Liver (tissue), 9 donors: ENCODE results near the gene ADGRD1. TPM values are rescaled to one million over a fixed set of nuclear protein-coding genes. Genes with fewer than 3 reads are reported as not detected.

Experiments used
- DNase-seq: peaks from one replicate; pipeline ENCODE4 v3.0.0-alpha.2; 2017; ENCODE audit warnings: low spot score
- H3K27ac ChIP-seq, 2 donors: one replicate each; pipeline ENCODE4 v1.7.0; 2013; ENCODE audit warnings: inconsistent platforms in 2 of 2, low read length in 2 of 2, control low read depth in 1 of 2, low read depth in 1 of 2, mild to moderate bottlenecking in 1 of 2
- H3K27me3 ChIP-seq, 4 donors: one replicate each; pipeline versions ENCODE4 v1.6.1 to v1.7.0; 2013; ENCODE audit warnings: low read length in 3 of 4, inconsistent platforms in 1 of 4, mild to moderate bottlenecking in 1 of 4, moderate library complexity in 1 of 4; ENCODE audit not compliant: control insufficient read depth in 4 of 4, insufficient read depth in 4 of 4
- H3K36me3 ChIP-seq, 4 donors: one replicate each; pipeline versions ENCODE4 v1.6.1 to v1.7.0; 2013; ENCODE audit warnings: low read length in 3 of 4, mild to moderate bottlenecking in 3 of 4, low read depth in 1 of 4, moderate library complexity in 1 of 4; ENCODE audit not compliant: control insufficient read depth in 4 of 4, insufficient read depth in 3 of 4
- H3K4me1 ChIP-seq, 4 donors: one replicate each; pipeline versions ENCODE4 v1.6.1 to v1.7.0; 2013; ENCODE audit warnings: low read length in 3 of 4, mild to moderate bottlenecking in 3 of 4, moderate library complexity in 1 of 4; ENCODE audit not compliant: control insufficient read depth in 4 of 4, insufficient read depth in 4 of 4
- H3K4me3 ChIP-seq, 3 donors: one replicate each; pipeline versions ENCODE4 v1.6.1 to v1.7.0; 2013; ENCODE audit warnings: low read length in 3 of 3, control low read depth in 1 of 3, low read depth in 1 of 3, mild to moderate bottlenecking in 1 of 3
- H3K9ac ChIP-seq, 2 donors: one replicate each; pipeline ENCODE4 v1.7.0; 2013; ENCODE audit warnings: low read length in 2 of 2, mild to moderate bottlenecking in 2 of 2, moderate library complexity in 2 of 2, control low read depth in 1 of 2, low read depth in 1 of 2
- H3K9me3 ChIP-seq, 4 donors: one replicate each; pipeline versions ENCODE4 v1.6.1 to v1.7.0; 2013; ENCODE audit warnings: low read length in 3 of 4; ENCODE audit not compliant: control insufficient read depth in 4 of 4
- EGR1 ChIP-seq, 2 donors: IDR thresholded peaks; 2 replicates each; pipeline ENCODE4 v1.6.1; 2016 to 2018; ENCODE audit warnings: antibody characterized with exemption in 2 of 2, low read depth in 2 of 2
- FOXA1 ChIP-seq: IDR thresholded peaks from 2 replicates; pipeline ENCODE4 v1.6.1; 2016; ENCODE audit warnings: antibody characterized with exemption
- FOXA2 ChIP-seq: IDR thresholded peaks from 2 replicates; pipeline ENCODE4 v1.6.1; 2016; ENCODE audit warnings: antibody characterized with exemption
- GABPA ChIP-seq, 2 donors: IDR thresholded peaks in 1 of 2; conservative IDR thresholded peaks in 1 of 2; 2 replicates each; pipeline ENCODE4 v1.6.1; 2016; ENCODE audit warnings: antibody characterized with exemption in 2 of 2, mild to moderate bottlenecking in 1 of 2, moderate library complexity in 1 of 2
- HNF4A ChIP-seq, 2 donors: conservative IDR thresholded peaks; 2 replicates each; pipeline ENCODE4 v1.6.1; 2016; ENCODE audit warnings: antibody characterized with exemption in 2 of 2, mild to moderate bottlenecking in 2 of 2
- HNF4G ChIP-seq: IDR thresholded peaks from 2 replicates; pipeline ENCODE4 v1.6.1; 2016; ENCODE audit warnings: antibody characterized with exemption
- JUND ChIP-seq, 2 donors: IDR thresholded peaks; 2 replicates each; pipeline ENCODE4 v1.6.1; 2016; ENCODE audit warnings: antibody characterized with exemption in 2 of 2
- NR2F2 ChIP-seq: IDR thresholded peaks from 2 replicates; pipeline ENCODE4 v1.6.1; 2016; ENCODE audit warnings: antibody characterized with exemption
- RAD21 ChIP-seq, 2 donors: IDR thresholded peaks; 2 replicates each; pipeline ENCODE4 v1.6.1; 2016; ENCODE audit warnings: antibody characterized with exemption in 2 of 2, mild to moderate bottlenecking in 2 of 2
- RXRA ChIP-seq, 2 donors: IDR thresholded peaks; 2 replicates each; pipeline ENCODE4 v1.6.1; 2017 to 2018; ENCODE audit warnings: antibody characterized with exemption in 2 of 2, mild to moderate bottlenecking in 1 of 2
- SP1 ChIP-seq: IDR thresholded peaks from 2 replicates; pipeline ENCODE4 v1.6.1; 2018; ENCODE audit warnings: antibody characterized with exemption, mild to moderate bottlenecking
- TAF1 ChIP-seq: conservative IDR thresholded peaks from 2 replicates; pipeline ENCODE4 v1.6.1; 2016; ENCODE audit warnings: antibody characterized with exemption, mild to moderate bottlenecking
- YY1 ChIP-seq: IDR thresholded peaks from 2 replicates; pipeline ENCODE4 v1.6.1; 2016; ENCODE audit warnings: antibody characterized with exemption, mild to moderate bottlenecking
- WGBS: extraction: QIAGEN DNeasy Blood & Tissue Kit; methylation state at CpG from one replicate; pipeline ENCODE4 v1.1.7; 2013; 5-methylcytosine and 5-hydroxymethylcytosine counted together
- polyA plus RNA-seq, 2 donors: library from polyadenylated mRNA; stranded (reverse) in 1 of 2; unstranded in 1 of 2; fragments of 200-250 nt in 1 of 2; fragments of >200 nt in 1 of 2; fragmentation: Nextera tagmentation in 1 of 2; extraction: Ambion mirVana in 1 of 2; gene quantifications; one replicate each; pipeline versions ENCODE4 v1.2.1 to v1.2.3, GENCODE V29; 2013 to 2015
- total RNA-seq, 2 donors: library from RNA; depleted of rRNA; stranded (reverse); fragments of >200 nt; gene quantifications; one replicate each; pipeline ENCODE4 v1.2.3, GENCODE V29; 2014
- TF ChIP-seq, protein P1 (sequence below): fragments of 150-350 bp; IDR thresholded peaks from 2 replicates; pipeline ENCODE4 v1.5.1; 2017; ENCODE audit warnings: improper control_type of control experiment, low read depth, low read length; ENCODE audit not compliant: missing input control
- TF ChIP-seq, protein P2 (sequence below): IDR thresholded peaks from 2 replicates; pipeline ENCODE4 v1.6.1; 2016; ENCODE audit warnings: antibody characterized with exemption
- TF ChIP-seq, protein P3 (sequence below): IDR thresholded peaks from 2 replicates; pipeline ENCODE4 v1.6.1; 2016; ENCODE audit warnings: antibody characterized with exemption
- TF ChIP-seq, protein P4 (sequence below): IDR thresholded peaks from 2 replicates; pipeline ENCODE4 v1.6.1; 2016; ENCODE audit warnings: antibody characterized with exemption, mild to moderate bottlenecking
- TF ChIP-seq, protein P5 (sequence below): IDR thresholded peaks from 2 replicates; pipeline ENCODE4 v1.6.1; 2016; ENCODE audit warnings: antibody characterized with exemption
- donor health status: healthy.
- donor health status: healthy.
- donor health status: healthy.
- donor health status: healthy.
- donor health status: healthy.

ADGRD1 gene
- total and polyA plus RNA-seq, 4 donors: 2.7 to 7.1 (median 4.6) TPM

DNA sequence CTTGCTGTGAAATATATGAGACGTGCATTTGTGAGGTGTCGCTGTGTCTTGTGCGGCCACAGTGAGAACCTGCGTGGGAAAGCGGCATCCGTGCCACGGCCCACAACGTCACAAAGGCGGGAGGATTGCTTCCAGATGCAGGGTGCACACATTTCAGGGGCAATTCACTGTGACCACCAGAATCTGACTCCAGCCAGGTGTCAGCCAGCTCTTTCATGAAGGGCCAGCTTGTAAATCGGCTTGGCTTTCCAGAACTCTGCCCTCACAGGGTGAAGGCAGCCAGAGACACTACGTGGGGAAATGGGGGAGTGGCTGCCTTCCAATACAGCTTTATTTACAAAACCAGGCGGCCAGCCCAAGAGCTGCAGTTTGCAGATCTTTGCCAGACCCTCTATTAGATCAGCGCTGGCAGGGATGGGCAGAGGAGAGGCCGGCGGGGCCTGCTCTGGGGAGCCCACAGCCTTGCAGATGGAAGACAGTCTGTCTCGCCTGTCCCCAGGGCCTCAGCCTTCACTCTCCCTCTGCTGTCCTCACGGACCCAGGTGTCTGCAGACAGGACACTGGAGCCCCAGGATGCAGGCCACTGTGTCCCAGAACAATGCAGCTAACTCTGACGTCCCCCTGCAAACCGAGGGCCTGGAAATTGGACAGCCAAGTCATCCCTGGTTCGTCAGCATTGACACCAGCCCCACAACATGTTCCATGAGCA lies 53.5 kb downstream of the ADGRD1 start:
- no peaks in the 10 kb centered on the region for H3K9me3 ChIP-seq
- H3K4me3 ChIP-seq: no peak overlapping the region
- H3K9ac ChIP-seq: peak overlapping the region in 1 of 2 donors; percentile 5
- H3K27ac ChIP-seq: peak overlapping the region; percentile 67 to 71
- no peak for DNase-seq
- no peaks in the 10 kb centered on the region for H3K36me3 ChIP-seq
- H3K27me3 ChIP-seq: no peaks in the 10 kb centered on the region
- WGBS: 46% methylated on average over 20 of the region's 20 CpGs
- peaks cover 10 to 25% (median 19%) of the 10 kb centered on the region in 4 donors for H3K4me1 ChIP-seq
- TF ChIP-seq HNF4G: peak; percentile 54
- peak; percentile 74 for TF ChIP-seq YY1
- peak in 1 of 2 donors; percentile 25 for TF ChIP-seq JUND (IDR thresholded peaks at IDR 0.05)
- TF ChIP-seq, protein P1, sequence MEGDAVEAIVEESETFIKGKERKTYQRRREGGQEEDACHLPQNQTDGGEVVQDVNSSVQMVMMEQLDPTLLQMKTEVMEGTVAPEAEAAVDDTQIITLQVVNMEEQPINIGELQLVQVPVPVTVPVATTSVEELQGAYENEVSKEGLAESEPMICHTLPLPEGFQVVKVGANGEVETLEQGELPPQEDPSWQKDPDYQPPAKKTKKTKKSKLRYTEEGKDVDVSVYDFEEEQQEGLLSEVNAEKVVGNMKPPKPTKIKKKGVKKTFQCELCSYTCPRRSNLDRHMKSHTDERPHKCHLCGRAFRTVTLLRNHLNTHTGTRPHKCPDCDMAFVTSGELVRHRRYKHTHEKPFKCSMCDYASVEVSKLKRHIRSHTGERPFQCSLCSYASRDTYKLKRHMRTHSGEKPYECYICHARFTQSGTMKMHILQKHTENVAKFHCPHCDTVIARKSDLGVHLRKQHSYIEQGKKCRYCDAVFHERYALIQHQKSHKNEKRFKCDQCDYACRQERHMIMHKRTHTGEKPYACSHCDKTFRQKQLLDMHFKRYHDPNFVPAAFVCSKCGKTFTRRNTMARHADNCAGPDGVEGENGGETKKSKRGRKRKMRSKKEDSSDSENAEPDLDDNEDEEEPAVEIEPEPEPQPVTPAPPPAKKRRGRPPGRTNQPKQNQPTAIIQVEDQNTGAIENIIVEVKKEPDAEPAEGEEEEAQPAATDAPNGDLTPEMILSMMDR: no peak
- TF ChIP-seq RAD21 (IDR thresholded peaks at IDR 0.05): peak; percentile 57 to 67
- TF ChIP-seq FOXA2: peak; percentile 91
- TF ChIP-seq, protein P2, sequence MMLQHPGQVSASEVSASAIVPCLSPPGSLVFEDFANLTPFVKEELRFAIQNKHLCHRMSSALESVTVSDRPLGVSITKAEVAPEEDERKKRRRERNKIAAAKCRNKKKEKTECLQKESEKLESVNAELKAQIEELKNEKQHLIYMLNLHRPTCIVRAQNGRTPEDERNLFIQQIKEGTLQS: no peak
- no peak for TF ChIP-seq EGR1 (IDR thresholded peaks at IDR 0.05; ENCODE audit: low read depth in 2 of 2)
- TF ChIP-seq, protein P3, sequence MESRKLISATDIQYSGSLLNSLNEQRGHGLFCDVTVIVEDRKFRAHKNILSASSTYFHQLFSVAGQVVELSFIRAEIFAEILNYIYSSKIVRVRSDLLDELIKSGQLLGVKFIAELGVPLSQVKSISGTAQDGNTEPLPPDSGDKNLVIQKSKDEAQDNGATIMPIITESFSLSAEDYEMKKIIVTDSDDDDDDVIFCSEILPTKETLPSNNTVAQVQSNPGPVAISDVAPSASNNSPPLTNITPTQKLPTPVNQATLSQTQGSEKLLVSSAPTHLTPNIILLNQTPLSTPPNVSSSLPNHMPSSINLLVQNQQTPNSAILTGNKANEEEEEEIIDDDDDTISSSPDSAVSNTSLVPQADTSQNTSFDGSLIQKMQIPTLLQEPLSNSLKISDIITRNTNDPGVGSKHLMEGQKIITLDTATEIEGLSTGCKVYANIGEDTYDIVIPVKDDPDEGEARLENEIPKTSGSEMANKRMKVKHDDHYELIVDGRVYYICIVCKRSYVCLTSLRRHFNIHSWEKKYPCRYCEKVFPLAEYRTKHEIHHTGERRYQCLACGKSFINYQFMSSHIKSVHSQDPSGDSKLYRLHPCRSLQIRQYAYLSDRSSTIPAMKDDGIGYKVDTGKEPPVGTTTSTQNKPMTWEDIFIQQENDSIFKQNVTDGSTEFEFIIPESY: no peak
- TF ChIP-seq HNF4A (conservative IDR thresholded peaks at IDR 0.05): peak; percentile 86 to 90
- peak; percentile 77 for TF ChIP-seq SP1
- peak; percentile 74 for TF ChIP-seq FOXA1
- TF ChIP-seq RXRA (IDR thresholded peaks at IDR 0.05): peak in 1 of 2 donors; percentile 73

DNA sequence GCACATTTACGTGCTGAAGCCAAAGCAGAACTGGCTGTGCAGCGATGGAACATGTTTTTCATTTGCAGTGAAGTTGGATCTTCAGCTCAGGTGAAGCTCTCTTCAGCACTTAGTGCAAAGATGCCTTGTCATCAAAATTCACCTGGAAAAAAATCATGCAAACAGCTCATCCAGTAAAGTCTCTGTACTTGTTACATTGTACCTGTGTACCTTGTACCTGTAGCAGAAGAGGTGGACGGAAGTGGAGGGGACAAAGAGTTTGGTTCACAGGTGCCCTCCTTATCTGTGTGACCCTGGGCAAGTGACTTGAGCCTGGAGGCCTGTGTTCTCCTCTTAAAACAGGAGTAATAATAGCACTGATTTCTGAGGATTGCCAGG lies 54.0 kb downstream of the ADGRD1 start:
- WGBS: 50% methylated on average over 3 of the region's 3 CpGs
- Histone ChIP-seq H3K9me3 (no peaks in the 10 kb centered on the region), H3K27me3 (no peaks in the 10 kb centered on the region), H3K27ac (peak overlapping the region; percentile 66 to 67), H3K4me3 (no peak overlapping the region), H3K36me3 (no peaks in the 10 kb centered on the region), H3K9ac (no peak overlapping the region), H3K4me1 (peaks cover 13 to 28% (median 23%) of the 10 kb centered on the region in 4 donors)
- DNase-seq: no peak
- no peak for TF ChIP-seq GABPA (IDR thresholded peaks at IDR 0.05 in 1 of 2, conservative IDR thresholded peaks at IDR 0.05 in 1 of 2)
- peak; percentile 74 to 89 for TF ChIP-seq HNF4A (conservative IDR thresholded peaks at IDR 0.05)
- TF ChIP-seq FOXA1: no peak
- no peak for TF ChIP-seq YY1
- TF ChIP-seq, protein P2: no peak
- no peak for TF ChIP-seq RAD21 (IDR thresholded peaks at IDR 0.05)
- no peak for TF ChIP-seq NR2F2
- no peak for TF ChIP-seq JUND (IDR thresholded peaks at IDR 0.05)
- TF ChIP-seq HNF4G: peak; percentile 68
- TF ChIP-seq RXRA (IDR thresholded peaks at IDR 0.05): peak; percentile 23 to 33
- TF ChIP-seq FOXA2: no peak
- TF ChIP-seq, protein P4, sequence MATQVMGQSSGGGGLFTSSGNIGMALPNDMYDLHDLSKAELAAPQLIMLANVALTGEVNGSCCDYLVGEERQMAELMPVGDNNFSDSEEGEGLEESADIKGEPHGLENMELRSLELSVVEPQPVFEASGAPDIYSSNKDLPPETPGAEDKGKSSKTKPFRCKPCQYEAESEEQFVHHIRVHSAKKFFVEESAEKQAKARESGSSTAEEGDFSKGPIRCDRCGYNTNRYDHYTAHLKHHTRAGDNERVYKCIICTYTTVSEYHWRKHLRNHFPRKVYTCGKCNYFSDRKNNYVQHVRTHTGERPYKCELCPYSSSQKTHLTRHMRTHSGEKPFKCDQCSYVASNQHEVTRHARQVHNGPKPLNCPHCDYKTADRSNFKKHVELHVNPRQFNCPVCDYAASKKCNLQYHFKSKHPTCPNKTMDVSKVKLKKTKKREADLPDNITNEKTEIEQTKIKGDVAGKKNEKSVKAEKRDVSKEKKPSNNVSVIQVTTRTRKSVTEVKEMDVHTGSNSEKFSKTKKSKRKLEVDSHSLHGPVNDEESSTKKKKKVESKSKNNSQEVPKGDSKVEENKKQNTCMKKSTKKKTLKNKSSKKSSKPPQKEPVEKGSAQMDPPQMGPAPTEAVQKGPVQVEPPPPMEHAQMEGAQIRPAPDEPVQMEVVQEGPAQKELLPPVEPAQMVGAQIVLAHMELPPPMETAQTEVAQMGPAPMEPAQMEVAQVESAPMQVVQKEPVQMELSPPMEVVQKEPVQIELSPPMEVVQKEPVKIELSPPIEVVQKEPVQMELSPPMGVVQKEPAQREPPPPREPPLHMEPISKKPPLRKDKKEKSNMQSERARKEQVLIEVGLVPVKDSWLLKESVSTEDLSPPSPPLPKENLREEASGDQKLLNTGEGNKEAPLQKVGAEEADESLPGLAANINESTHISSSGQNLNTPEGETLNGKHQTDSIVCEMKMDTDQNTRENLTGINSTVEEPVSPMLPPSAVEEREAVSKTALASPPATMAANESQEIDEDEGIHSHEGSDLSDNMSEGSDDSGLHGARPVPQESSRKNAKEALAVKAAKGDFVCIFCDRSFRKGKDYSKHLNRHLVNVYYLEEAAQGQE: no peak
- TF ChIP-seq, protein P5, sequence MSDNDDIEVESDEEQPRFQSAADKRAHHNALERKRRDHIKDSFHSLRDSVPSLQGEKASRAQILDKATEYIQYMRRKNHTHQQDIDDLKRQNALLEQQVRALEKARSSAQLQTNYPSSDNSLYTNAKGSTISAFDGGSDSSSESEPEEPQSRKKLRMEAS: no peak
- TF ChIP-seq, protein P1: no peak
- TF ChIP-seq SP1: peak; percentile 36
- no peak for TF ChIP-seq EGR1 (IDR thresholded peaks at IDR 0.05; ENCODE audit: low read depth in 2 of 2)
- TF ChIP-seq TAF1: no peak
